Activated T-cell treated with anti-CD3 and anti-CD28 coated beads for 4 hours (primary cell): Measurements from ENCODE around the gene NPLOC4.
A peak's percentile ranks its signal among the peaks of the same experiment; 100 is the strongest.
"Not testable (repeated sequence)": the region's sequence is repeated elsewhere in the genome, so short reads cannot be mapped to it uniquely, and the experiment has no call there.

Source experiments
- DNase-seq: peaks from one replicate; pipeline ENCODE4 v3.0.0-alpha.2; 2020

The NPLOC4 gene

GRCh38 chr17:81636505-81637288 is at the start of gene NPLOC4, which contains the start of gene TSPAN10:
NPLOC4 (minus strand) TSS chr17:81637112; CDS start chr17:81636930, 182 bp downstream.
TSPAN10 (plus strand) TSS chr17:81637196; CDS start chr17:81642413, 5,217 bp downstream.
- peak; percentile 79 for DNase-seq

GRCh38 chr17:81686614-81687013 is 49.7 kb upstream of the NPLOC4 start:
- no peak for DNase-seq

GRCh38 chr17:81685108-81685507 is 48.2 kb upstream of the NPLOC4 start:
- no peak for DNase-seq

GRCh38 chr17:81684442-81684911 is 47.6 kb upstream of the NPLOC4 start:
- no peak for DNase-seq

DNA sequence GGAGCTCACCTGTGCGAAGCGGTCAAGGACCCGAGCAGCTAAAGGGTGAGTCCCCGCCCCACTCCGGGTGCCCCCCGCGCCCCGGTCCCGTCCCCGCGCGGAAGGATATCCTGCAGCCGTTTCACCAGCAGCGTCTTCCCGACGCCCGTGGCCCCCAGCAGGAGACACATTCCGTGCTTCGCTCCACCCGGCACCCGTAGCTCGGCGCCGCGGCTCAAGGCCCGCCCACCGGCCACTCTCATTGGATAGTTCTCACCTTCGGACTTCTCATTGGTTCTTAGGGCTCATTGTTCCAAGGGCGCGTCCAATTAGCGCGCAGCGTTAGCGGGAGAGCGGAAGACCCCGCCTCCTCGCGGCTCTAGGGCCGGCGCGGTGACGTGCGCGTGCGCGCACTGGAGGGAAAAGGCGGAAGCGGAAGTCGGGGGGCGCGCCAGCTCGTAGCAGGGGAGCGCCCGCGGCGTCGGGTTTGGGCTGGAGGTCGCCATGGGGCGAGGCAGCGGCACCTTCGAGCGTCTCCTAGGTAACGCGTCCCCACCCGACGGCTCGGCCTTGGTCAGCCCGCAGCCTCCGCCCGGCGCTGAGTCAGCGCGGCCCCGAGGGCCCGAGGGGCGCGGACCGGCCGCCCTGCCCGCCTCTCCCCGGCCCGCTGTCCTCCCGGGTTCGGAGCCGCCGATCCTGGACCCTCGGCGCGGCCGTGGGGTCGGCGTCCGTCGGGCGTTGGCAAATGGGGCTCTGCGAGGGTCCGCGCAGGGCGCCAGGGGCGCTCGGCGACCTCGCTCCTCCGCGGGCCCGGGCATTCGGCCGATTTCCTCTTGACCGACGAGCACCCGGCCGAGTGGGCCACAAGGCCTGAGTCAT is 46.9 kb upstream of the NPLOC4 start, which contains the start of the genes ARL16 and HGS:
TSS of gene ARL16 (minus strand) at position 214 of the 858 bp plus-strand sequence. CDS start at position 170, 44 bp downstream.
TSS of gene HGS (plus strand) at position 428 of the 858 bp plus-strand sequence. CDS start at position 484, 56 bp downstream.
- DNase-seq = peak; percentile 95

GRCh38 chr17:81683208-81683583 is 46.3 kb upstream of the NPLOC4 start:
- DNase-seq = no peak

DNA sequence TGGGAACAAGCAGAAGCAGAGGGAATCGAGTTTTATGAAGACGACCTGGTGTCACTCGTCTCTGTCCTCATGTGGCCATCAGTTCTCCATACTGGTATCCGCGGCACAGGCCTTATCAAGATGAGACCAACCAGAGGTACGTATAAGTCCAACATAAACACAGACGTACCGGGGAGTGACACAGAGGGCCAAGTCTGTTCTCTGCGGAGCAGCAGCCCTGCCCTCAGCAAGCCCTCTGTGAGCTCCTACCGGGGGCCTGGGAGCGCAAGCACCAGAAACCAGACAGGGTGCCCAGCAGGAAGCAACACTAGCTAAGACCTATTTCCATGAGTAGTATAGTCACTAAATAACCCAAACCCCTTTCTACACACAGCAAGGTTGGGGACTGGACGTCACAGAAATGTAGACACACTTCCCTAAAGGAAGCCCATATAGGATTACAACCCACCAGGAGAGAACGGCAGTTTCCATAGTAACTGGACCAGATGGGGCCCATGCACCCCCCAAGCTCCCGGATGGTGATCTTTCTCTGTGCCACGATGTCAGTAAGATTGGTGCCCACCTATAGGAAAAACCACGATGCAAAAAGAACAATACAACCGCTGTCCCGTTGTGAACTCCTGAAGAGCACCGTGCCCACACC is 45.8 kb upstream of the NPLOC4 start:
- DNase-seq = no peak

DNA sequence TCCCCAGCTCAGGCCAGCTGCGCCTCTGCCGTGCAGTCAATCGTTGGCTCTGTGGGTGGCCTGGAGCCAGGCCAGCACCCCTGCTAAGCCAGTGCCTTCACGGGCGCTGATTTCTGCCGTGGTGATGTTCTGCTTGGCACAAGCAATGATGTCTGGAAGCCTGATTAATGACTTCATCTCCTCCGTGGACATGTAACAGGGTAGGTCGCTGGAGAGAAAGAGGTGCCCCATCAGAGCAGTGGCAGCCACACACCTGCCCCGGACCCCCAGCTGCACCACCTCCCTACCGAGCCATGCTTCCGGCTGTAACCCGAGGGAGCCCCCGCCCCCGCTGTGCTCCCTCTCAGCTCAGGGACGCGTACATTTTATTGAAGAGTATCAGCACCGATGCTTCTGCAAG is 44.8 kb upstream of the NPLOC4 start:
- DNase-seq = no peak

DNA sequence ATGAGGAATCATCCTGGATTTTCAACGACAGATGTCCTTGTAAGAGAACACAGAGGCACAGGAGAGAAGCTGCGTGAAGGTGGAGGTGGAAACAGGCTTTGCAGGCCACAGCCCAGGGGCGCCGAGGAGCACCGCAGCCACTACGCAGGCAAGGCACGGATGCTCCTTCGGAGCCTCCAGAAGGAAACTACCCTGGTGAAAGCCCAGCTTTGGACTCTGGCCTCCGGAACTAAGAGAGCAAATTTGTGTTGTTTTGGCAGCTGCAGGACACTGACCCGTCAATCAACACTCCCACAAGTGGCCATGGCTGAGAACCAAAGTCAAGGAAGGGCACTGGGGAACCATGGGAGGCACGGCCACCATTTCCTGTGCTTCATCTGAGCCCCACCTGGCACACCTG is 43.2 kb upstream of the NPLOC4 start:
- DNase-seq = no peak

DNA sequence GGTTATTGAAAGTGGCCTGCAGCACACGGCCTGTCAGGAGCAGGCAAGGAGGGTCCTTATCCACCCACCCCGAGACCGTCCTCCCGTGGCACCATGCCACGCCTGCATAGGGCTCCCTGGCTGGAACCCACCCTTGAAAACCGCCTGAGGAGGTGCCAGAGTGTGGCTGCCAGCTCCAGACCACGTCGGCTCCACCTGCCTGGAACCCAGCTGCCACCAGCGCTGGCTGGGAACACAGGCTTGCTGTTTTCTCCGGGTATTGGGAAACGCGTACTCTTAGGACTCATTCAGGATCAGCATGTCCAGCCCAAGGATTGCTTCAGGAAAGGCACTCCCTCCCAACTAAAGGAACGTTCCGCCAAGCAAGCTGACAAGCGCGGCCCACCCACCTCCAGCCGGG is 40.0 kb upstream of the NPLOC4 start:
- DNase-seq = no peak

DNA sequence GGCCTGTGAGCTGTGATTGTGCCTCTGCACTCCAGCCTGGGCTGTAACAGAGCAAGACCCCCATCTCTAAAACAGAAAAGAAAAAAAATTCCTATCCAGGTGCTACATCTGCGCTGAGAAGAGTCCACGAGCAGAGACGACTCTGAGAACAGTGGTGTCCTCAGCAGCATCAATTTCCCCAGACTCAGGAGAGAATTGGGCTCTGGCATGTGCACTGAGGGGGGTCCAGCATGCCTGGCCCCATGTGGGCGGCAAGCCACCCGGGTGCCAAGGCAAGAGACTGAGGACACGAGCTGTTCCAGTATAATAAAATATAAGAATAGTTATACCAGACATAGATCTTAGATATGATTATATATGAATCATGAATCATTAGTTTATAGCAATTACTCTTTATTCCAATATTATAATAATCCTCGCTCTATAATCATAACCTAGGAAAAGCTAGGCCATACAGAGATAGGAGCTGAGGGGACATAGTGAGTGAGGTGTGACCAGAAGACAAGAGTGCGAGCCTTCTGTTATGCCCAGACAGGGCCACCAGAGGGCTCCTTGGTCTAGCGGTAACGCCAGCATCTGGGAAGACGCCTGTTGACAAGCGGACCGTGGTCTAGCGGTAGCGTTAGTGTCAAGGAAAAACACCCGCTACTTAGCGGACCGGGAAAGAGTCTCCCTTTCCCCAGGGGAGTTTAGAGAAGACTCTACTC is 38.8 kb upstream of the NPLOC4 start:
- DNase-seq = not testable (repeated sequence)

DNA sequence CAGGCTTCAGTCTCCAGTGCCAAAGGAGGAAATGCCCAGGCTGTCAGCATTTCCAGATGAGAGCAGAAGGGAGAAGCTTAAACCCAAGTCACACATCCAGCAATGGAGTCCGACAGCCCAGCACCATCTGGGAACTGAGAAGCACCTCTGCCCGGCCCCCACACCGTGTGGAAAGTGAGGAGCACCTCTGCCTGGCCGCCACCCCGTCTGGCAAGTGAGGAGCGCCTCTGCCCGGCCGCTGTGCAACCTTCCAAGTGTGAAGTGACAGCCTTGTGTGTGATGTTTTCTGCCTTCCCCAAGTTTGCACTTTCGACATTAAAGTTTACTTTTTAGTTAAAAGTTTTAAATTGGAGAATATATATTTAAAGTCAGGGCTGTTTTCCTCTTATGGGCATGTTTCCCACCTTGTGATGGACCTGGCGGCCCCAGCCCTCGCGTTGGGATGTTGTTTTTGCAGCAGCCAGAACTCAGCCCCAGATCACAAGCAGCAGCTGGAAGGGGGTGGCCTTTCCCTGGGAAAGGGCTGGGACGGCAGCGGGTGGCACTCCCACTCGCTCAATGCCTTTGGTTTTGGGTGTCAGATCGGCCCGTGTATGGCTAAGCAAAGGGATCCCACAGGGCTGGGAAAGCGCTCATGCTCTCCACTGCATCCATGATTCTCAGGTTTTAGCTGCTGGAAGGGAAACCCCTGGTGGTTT is 36.8 kb upstream of the NPLOC4 start:
- DNase-seq = no peak

GRCh38 chr17:81672954-81673353 is 36.0 kb upstream of the NPLOC4 start:
- no peak for DNase-seq

- no peak for DNase-seq
Observed at GRCh38 chr17:81672504-81672903, 35.6 kb upstream of the NPLOC4 start.

- no peak for DNase-seq
Observed at GRCh38 chr17:81667754-81668153, 30.8 kb upstream of the NPLOC4 start.

DNA sequence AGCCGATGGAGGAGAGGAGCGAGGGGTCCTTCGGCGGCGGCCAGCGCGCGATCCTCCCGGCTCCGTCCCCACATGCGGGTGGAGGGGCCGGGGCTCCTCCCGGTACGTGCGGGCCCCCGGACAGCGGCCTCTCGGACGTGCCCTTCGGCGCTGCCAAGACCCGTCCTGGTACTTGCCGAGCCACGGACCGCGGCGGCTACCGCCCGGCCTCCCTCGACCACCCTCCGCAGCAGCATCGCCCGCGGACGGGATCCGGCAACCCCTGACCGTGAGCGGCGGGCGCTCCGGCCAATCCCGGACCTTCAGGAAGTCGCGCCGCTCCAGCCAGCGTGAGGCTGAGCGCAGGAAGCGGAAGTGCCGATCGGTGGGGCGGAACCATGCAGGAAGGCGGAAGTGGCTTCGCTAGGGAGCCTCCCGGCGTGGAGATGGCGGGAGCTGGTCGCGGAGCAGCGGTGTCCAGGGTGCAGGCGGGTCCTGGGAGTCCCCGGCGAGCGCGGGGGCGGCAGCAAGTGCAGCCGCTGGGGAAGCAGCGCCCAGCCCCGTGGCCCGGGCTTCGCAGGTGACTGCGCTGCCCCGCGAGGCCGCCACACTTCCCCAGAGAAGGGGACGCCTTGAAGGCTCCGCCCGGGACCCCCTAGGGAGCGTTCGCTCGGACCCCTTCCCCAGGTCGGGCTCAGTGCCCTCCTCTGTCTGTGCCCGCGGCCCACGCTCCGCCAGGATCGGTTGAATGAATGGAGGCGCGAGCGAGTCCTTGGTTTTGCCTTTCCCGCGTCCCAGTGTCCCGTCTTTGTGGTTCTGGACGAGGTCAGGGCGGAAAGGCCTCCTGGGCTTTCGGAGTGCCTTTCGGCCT is 29.7 kb upstream of the NPLOC4 start, which contains the start of the genes CCDC137 and OXLD1:
TSS of gene CCDC137 (plus strand) at position 396 of the 850 bp plus-strand sequence. CDS start at position 426, 30 bp downstream.
TSS of gene OXLD1 (minus strand) at position 264 of the 850 bp plus-strand sequence. CDS start at position 236, 28 bp downstream.
- DNase-seq = peak; percentile 84

GRCh38 chr17:81666092-81666341 is 29.1 kb upstream of the NPLOC4 start:
- DNase-seq = no peak

DNA sequence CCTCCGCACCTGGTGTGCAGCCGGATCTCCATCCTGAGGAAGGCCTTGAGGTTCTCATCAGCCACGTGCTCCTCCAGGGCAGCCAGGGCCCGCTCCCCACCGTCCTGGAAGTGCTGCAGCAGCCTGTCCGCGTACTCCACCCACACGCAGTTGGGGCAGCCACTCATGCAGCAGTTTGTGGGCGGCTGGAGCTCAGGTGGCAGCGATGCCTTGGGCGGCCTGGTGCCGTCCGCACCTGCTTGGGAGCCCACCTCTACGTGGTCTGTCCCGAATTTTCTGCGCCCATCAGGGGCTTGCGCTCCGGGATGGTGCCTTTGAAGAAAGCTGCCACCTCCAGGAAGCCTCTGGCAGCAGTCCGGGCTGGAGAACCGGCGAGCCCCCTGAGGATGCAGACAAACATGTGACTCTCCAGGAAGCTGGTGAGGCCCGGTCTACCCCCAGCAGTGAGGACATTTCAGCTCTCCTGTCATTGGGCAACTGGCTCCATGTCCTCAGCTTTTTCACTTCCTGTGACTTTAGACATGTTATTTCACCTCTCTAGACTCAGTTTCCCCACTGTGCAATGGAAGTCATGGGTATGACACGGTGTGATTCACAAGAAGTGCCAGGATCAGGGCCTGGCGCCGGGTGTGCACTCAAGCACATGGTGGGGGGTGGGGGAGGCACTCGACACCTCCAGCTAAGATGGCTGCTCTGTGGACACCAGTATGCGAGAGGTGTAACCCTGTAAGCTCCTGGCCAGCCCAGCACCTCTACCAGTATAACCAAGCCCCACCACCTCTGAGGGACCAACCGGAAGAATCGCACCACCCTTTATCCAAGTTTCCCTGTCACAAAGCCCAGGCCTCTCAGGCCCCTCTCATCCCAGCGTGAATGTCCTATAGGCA is 28.5 kb upstream of the NPLOC4 start:
- peak; percentile 56 for DNase-seq

GRCh38 chr17:81664051-81664470 is 27.1 kb upstream of the NPLOC4 start:
- no peak for DNase-seq

DNA sequence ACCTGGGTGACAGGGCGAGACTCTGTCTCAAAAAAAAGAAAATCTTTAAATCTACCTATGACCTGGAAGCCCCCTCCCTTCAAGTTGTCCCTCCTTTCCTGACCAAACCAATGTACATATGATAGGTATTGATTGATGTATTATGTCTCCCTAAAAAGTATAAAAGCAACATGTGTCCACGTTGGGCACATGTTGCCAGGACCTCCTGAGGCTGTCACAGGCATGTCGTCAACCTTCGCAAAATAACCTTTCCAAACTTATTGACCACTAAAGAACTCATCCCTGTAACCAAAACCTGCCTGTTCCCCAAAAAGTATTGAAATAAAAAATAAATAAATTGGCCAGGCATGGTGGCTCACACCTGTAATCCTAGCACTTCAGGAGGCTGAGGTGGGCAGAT is 25.1 kb upstream of the NPLOC4 start:
- DNase-seq = no peak
